ENCODE measurements around the gene SF3B2. TPM values are rescaled to one million over a fixed set of nuclear protein-coding genes. Genes with fewer than 3 reads are reported as not detected.

Gene SF3B2
- total and polyA plus RNA-seq, 2 donors (not counting 3 experiments of a cell fraction or from before 2014, with no cell fraction given), result 99.4 to 196 TPM

DNA sequence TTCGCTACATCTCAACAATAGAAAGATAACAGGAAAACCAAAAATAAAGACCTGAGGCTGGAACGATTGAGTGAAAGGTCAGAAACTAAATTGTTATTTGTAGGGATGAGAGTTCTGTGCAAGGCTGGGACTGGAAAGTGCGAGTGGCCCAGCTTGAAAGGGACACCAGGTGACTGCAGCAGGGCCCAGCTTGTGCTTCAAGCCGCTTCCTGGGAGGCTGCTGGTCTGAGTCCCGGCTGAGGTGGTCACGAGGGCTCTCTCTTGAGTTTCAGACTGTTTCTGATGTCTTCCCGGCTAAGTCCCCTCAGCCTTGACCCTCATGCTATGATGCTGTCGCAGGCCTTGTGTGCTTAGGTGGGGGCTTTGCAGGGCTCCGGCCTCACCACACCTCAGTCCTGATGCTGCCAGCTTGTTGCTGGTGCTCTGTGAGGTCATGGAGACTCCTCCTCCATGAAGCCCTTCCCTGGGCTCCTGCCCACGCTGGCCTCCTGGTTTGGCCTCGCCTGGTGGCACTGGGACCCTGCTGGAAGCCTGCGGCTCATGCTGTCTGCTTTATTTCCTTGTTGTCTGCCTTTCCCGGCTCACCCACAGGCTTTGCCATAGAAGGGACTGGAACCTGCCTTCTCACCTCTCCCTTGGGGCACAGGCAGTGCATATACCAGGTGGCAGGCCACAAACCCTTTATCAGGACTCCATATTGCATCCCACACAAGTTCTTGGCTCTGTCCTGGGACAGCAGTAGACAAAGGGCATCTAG lies 45.9 kb upstream of the SF3B2 start:
- ChIA-PET CTCF (interaction anchor here (1.0 to 3.9 kb wide), 2 partner anchors 16 kb away, joined by 4 to 37 read pairs; no protein-coding TSS in a partner anchor), POLR2A (no interaction called here)
- Histone ChIP-seq H3K4me2 (ENCODE audit: insufficient read depth, low read length) (no peak overlapping the region), H3K36me3 (ENCODE audit: control insufficient read depth in 2 of 2, extremely low read depth in 1 of 2, insufficient read depth in 2 of 2, low read length in 2 of 2) (peaks cover 0 to 7% of the 10 kb centered on the region in 2 experiments), H3K79me2 (ENCODE audit: control insufficient read depth, insufficient read depth, low read length) (peaks cover 20% of the 10 kb centered on the region), H3K4me3 (replicated peaks in 1 of 3; ENCODE audit: insufficient read depth in 1 of 3, low read depth in 1 of 3, low read length in 3 of 3) (no peak overlapping the region), H3K27ac (ENCODE audit: insufficient read depth, low read depth, low read length) (no peak overlapping the region), H2AFZ (ENCODE audit: low read depth, low read length) (no peak overlapping the region), H4K20me1 (replicated peaks; ENCODE audit: control insufficient read depth, extremely low read depth, insufficient read depth, low read length) (no peaks in the 10 kb centered on the region), H3K9me3 (replicated peaks; ENCODE audit: control insufficient read depth, insufficient read depth, low read length) (no peaks in the 10 kb centered on the region), H3K9ac (replicated peaks; ENCODE audit: extremely low read depth, insufficient read depth, low read length) (no peak overlapping the region), H3K27me3 (ENCODE audit: control insufficient read depth in 2 of 2, insufficient read depth in 2 of 2, low read length in 2 of 2) (no peaks in the 10 kb centered on the region), H3K9me1 (replicated peaks; ENCODE audit: control insufficient read depth, extremely low read depth, insufficient read depth, low read length) (no peaks in the 10 kb centered on the region), H3K4me1 (ENCODE audit: control insufficient read depth, extremely low read depth, insufficient read depth, low read length) (peaks cover 6% of the 10 kb centered on the region)
- intact Hi-C loops (cut with micrococcal nuclease) (no loop called here), dilution Hi-C loops (cut with MboI; ENCODE audit: extremely low pct_ligation_motif_present, low sequenced_read_pairs) (no loop called here)
- DNase-seq (ENCODE audit: low read depth, low spot score) (no peak), FAIRE-seq (no peak)
- TF ChIP-seq GATA2 (IDR thresholded peaks at IDR 0.05; ENCODE audit: insufficient read depth, insufficient read length, low read depth, low read length) (no peak), EZH2 (IDR thresholded peaks at IDR 0.05; ENCODE audit: borderline replicate concordance, low read depth, low read length, severe bottlenecking) (no peak), JUN (IDR thresholded peaks at IDR 0.05; ENCODE audit: borderline replicate concordance, insufficient read depth, insufficient read length, low read depth) (no peak)
- TF ChIP-seq, protein P1, sequence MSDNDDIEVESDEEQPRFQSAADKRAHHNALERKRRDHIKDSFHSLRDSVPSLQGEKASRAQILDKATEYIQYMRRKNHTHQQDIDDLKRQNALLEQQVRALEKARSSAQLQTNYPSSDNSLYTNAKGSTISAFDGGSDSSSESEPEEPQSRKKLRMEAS (IDR thresholded peaks at IDR 0.05; ENCODE audit: insufficient read depth, insufficient read length), result no peak
- TF ChIP-seq, protein P2, sequence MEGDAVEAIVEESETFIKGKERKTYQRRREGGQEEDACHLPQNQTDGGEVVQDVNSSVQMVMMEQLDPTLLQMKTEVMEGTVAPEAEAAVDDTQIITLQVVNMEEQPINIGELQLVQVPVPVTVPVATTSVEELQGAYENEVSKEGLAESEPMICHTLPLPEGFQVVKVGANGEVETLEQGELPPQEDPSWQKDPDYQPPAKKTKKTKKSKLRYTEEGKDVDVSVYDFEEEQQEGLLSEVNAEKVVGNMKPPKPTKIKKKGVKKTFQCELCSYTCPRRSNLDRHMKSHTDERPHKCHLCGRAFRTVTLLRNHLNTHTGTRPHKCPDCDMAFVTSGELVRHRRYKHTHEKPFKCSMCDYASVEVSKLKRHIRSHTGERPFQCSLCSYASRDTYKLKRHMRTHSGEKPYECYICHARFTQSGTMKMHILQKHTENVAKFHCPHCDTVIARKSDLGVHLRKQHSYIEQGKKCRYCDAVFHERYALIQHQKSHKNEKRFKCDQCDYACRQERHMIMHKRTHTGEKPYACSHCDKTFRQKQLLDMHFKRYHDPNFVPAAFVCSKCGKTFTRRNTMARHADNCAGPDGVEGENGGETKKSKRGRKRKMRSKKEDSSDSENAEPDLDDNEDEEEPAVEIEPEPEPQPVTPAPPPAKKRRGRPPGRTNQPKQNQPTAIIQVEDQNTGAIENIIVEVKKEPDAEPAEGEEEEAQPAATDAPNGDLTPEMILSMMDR (IDR thresholded peaks at IDR 0.05; ENCODE audit: extremely low read depth in 1 of 2, insufficient read depth in 1 of 2, low read depth in 1 of 2, low read length in 2 of 2), result no peak
- no TSS peak for BruUV-seq (replicated peaks)

Data from endothelial cell of umbilical vein (primary cell).